GM12878 (cell line): ENCODE data around the gene SLX9. TPM values are rescaled to one million over a fixed set of nuclear protein-coding genes. Genes with fewer than 3 reads are reported as not detected.
A peak's percentile ranks its signal among the peaks of the same experiment; 100 is the strongest.

ENCODE experiments used
- ATAC-seq: fragments of 200-7000 bp; cut with Tn5 transposase; 3 replicates; pipeline ENCODE4 v1.9.1; 2020; ENCODE audit warnings: mild to moderate bottlenecking, moderate library complexity
- BruUV-seq: library from RNA; stranded (reverse); fragments of 400-500 nt; replicated peaks from 2 replicates; lab custom pipeline; 2021; lab: Mats Ljungman, UMichigan
- CTCF ChIA-PET: fragments of 300-600 bp; sonication (Branson Sonifier 250); formaldehyde crosslinking; extraction: SDS; loops from one replicate; lab custom pipeline; 2021; ENCODE audit warnings: inconsistent platforms; lab: Yijun Ruan, JAX
- POLR2A ChIA-PET: fragments of 350-600 bp; formaldehyde crosslinking; extraction: SDS; loops from one replicate; lab custom pipeline; 2021; ENCODE audit warnings: inconsistent platforms; lab: Charles Lee
- RAD21 ChIA-PET: fragments of 300-600 bp; sonication (Branson Sonifier 250); formaldehyde crosslinking; loops from one replicate; lab custom pipeline; 2023; ENCODE audit warnings: antibody characterized with exemption; ENCODE audit not compliant: unreplicated experiment; lab: Charles Lee
- SMC1A ChIA-PET: fragments of 300-600 bp; sonication (Branson Sonifier 250); formaldehyde crosslinking; loops from one replicate; lab custom pipeline; 2023; ENCODE audit not compliant: unreplicated experiment, uncharacterized antibody; lab: Charles Lee
- DNase-seq: peaks from one replicate; pipeline ENCODE4 v3.0.0-alpha.2; 2011; ENCODE audit warnings: low read depth, low spot score
- FAIRE-seq: peaks from 3 replicates; lab custom pipeline; 2011; peaks lifted over from hg19 to GRCh38; lab: Jason Lieb, UNC
- H2AFZ ChIP-seq: 2 replicates; pipeline ENCODE4 v1.6.0; 2011; ENCODE audit warnings: low read depth, low read length, control low read depth; ENCODE audit not compliant: control insufficient read depth
- H3K27ac ChIP-seq: 2 replicates; pipeline ENCODE4 v1.5.1; 2011; ENCODE audit warnings: control low read depth; ENCODE audit not compliant: control insufficient read depth, insufficient read depth
- H3K27me3 ChIP-seq, 2 experiments: replicated peaks in 1 of 2; 2 replicates each; pipeline versions ENCODE4 v1.6.0 to v1.6.1; 2011; ENCODE audit warnings: low read length in 1 of 2; ENCODE audit not compliant: control insufficient read depth in 2 of 2, insufficient read depth in 2 of 2
- H3K36me3 ChIP-seq, 2 experiments: 2 replicates each; pipeline ENCODE4 v1.5.1; 2011; ENCODE audit warnings: low read length in 1 of 2; ENCODE audit not compliant: control insufficient read depth in 2 of 2, insufficient read depth in 2 of 2
- H3K4me1 ChIP-seq: 2 replicates; pipeline ENCODE4 v1.6.1; 2011; ENCODE audit warnings: mild to moderate bottlenecking, low read length, moderate library complexity, mixed read lengths; ENCODE audit not compliant: control insufficient read depth, insufficient read depth
- H3K4me2 ChIP-seq: 2 replicates; pipeline ENCODE4 v1.6.0; 2011; ENCODE audit warnings: control low read depth; ENCODE audit not compliant: control insufficient read depth, insufficient read depth
- H3K4me3 ChIP-seq: fragments of 200-600 bp; sonication (generic); 2 replicates; pipeline ENCODE4 v1.5.1; 2016
- H3K79me2 ChIP-seq: 2 replicates; pipeline ENCODE4 v1.6.0; 2011; ENCODE audit warnings: low read length; ENCODE audit not compliant: control insufficient read depth, insufficient read depth
- H3K9ac ChIP-seq: 2 replicates; pipeline ENCODE4 v1.8.0; 2011; ENCODE audit warnings: low read length, control low read depth, mixed read lengths; ENCODE audit not compliant: control insufficient read depth, insufficient read depth
- H3K9me3 ChIP-seq: replicated peaks from 3 replicates; pipeline ENCODE4 v1.5.1; 2011; ENCODE audit warnings: mild to moderate bottlenecking, low read length; ENCODE audit not compliant: control insufficient read depth, insufficient read depth
- H4K20me1 ChIP-seq: 2 replicates; pipeline ENCODE4 v1.6.0; 2011; ENCODE audit not compliant: control insufficient read depth, insufficient read depth
- FOS ChIP-seq: IDR thresholded peaks from 3 replicates; pipeline ENCODE4 v1.6.1; 2011; ENCODE audit warnings: borderline replicate concordance; ENCODE audit not compliant: insufficient read length; ENCODE audit errors: extremely low read depth
- IRF4 ChIP-seq: IDR thresholded peaks from 2 replicates; pipeline ENCODE4 v1.6.1; 2011; ENCODE audit warnings: low read depth, low read length
- POLR2A ChIP-seq: IDR thresholded peaks from 2 replicates; pipeline ENCODE4 v1.6.1; 2011; ENCODE audit warnings: low read depth, mild to moderate bottlenecking, low read length
- POLR2AphosphoS2 ChIP-seq: IDR thresholded peaks from 2 replicates; pipeline ENCODE4 v1.6.1; 2011; ENCODE audit warnings: low read depth, mild to moderate bottlenecking, low read length, improper control_type of control experiment, moderate library complexity
- SMAD5 ChIP-seq: IDR thresholded peaks from 2 replicates; pipeline ENCODE4 v1.6.1; 2016; ENCODE audit warnings: antibody characterized with exemption, low read depth
- SREBF2 ChIP-seq: IDR thresholded peaks from 2 replicates; pipeline ENCODE4 v1.6.1; 2012; ENCODE audit warnings: mild to moderate bottlenecking, low read length
- TAF1 ChIP-seq: IDR thresholded peaks from 2 replicates; pipeline ENCODE4 v1.6.1; 2011; ENCODE audit warnings: mild to moderate bottlenecking, low read depth, low read length, borderline replicate concordance
- ZNF217 ChIP-seq: fragments of 450-650 bp; IDR thresholded peaks from 2 replicates; pipeline ENCODE4 v1.6.1; 2017; ENCODE audit warnings: antibody characterized with exemption, mild to moderate bottlenecking
- ZNF274 ChIP-seq: IDR thresholded peaks from one replicate; pipeline ENCODE4 v1.8.0; 2011; ENCODE audit not compliant: insufficient read length, insufficient read depth
- WGBS: methylation state at CpG from one replicate; pipeline ENCODE4 v1.1.6; 2016; ENCODE audit warnings: low lambda C conversion rate; ENCODE audit not compliant: insufficient replicate concordance, insufficient coverage; ENCODE audit errors: missing lambda C conversion rate; 5-methylcytosine and 5-hydroxymethylcytosine counted together
- in situ Hi-C: fragments of 300-500 bp; cut with MboI; formaldehyde crosslinking; loops from 9 replicates; pipeline ENCODE4 v1.14.3; 2018; ENCODE audit warnings: mixed read lengths
- intact Hi-C: fragments of 100-400 bp; cut with micrococcal nuclease; formaldehyde crosslinking; loops from one replicate; pipeline ENCODE4 v1.14.2; 2022; ENCODE audit not compliant: unreplicated experiment
- polyA plus RNA-seq, 11 experiments: library from polyadenylated mRNA; depleted of rRNA in 4 of 11; unstranded in 6 of 11; stranded (reverse) in 5 of 11; fragments of >200 nt; fragmentation: Nextera tagmentation in 4 of 11; fragmentation: Illumina TruSeq in 1 of 11; extraction: Ambion mirVana in 4 of 11; extraction: Trizol in 1 of 11; gene quantifications; 1 replicate in 1 of 11; 2 replicates in 10 of 11; pipeline versions ENCODE4 v1.2.1 to v1.2.3, GENCODE V29; 2011 to 2016; ENCODE audit warnings: inconsistent platforms in 2 of 11, missing spikeins in 2 of 11, low read depth in 1 of 11
- total RNA-seq, 4 experiments: library from RNA; depleted of rRNA in 3 of 4; stranded (reverse); fragments of >200 nt in 3 of 4; fragmentation: Illumina TruSeq in 1 of 4; extraction: Trizol in 1 of 4; gene quantifications; 2 replicates each; pipeline versions ENCODE4 v1.2.1 to v1.2.3, GENCODE V29; 2013 to 2021
- TF ChIP-seq, protein P1 (sequence below): fragments of 450-650 bp; IDR thresholded peaks from 2 replicates; pipeline ENCODE4 v1.6.1; 2016; ENCODE audit warnings: mild to moderate bottlenecking, moderate library complexity, borderline replicate concordance

SLX9 gene
- total and polyA plus RNA-seq, 10 of the 15 experiments (the other 5 are each of a cell fraction or from before 2014, with no cell fraction given): 0.69 to 81.3 (median 33.9) TPM

DNA sequence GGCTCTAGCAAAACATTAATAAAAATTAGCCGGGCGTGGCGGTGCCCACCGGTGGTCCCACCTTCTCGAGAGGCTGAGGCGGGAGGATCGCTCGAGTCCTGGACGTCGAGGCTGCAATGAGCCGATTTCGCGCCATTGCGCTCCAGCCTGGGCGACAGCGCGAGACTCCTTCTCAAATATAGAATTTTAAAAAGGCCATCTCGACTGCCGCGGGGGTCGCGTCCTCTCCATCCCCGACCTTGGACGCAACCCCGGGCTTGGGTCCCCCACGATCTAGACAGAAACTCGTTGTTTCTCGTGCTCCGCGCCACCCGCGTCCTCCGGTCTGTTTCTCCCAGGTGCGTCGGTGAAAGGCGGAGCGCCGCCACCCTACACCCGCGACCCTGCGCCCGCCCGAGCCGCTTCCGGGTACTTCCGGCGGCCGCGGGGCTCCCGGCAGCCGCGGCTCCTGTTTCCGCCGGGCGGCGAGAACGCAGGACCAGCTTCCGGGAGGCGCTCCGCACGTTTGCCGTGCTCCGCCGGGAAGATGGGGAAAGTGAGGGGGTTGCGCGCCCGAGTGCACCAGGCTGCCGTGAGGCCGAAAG lies at the start of gene SLX9 (continued):
- TF ChIP-seq, protein P1, sequence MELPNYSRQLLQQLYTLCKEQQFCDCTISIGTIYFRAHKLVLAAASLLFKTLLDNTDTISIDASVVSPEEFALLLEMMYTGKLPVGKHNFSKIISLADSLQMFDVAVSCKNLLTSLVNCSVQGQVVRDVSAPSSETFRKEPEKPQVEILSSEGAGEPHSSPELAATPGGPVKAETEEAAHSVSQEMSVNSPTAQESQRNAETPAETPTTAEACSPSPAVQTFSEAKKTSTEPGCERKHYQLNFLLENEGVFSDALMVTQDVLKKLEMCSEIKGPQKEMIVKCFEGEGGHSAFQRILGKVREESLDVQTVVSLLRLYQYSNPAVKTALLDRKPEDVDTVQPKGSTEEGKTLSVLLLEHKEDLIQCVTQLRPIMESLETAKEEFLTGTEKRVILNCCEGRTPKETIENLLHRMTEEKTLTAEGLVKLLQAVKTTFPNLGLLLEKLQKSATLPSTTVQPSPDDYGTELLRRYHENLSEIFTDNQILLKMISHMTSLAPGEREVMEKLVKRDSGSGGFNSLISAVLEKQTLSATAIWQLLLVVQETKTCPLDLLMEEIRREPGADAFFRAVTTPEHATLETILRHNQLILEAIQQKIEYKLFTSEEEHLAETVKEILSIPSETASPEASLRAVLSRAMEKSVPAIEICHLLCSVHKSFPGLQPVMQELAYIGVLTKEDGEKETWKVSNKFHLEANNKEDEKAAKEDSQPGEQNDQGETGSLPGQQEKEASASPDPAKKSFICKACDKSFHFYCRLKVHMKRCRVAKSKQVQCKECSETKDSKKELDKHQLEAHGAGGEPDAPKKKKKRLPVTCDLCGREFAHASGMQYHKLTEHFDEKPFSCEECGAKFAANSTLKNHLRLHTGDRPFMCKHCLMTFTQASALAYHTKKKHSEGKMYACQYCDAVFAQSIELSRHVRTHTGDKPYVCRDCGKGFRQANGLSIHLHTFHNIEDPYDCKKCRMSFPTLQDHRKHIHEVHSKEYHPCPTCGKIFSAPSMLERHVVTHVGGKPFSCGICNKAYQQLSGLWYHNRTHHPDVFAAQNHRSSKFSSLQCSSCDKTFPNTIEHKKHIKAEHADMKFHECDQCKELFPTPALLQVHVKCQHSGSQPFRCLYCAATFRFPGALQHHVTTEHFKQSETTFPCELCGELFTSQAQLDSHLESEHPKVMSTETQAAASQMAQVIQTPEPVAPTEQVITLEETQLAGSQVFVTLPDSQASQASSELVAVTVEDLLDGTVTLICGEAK: peak; percentile 99
- TF ChIP-seq TAF1 (peak; percentile 94), ZNF274 (no peak), FOS (no peak), SMAD5 (no peak), POLR2A (peak; percentile 88), ZNF217 (no peak), IRF4 (0 out of 2 replicates have a peak, but pooled peaks have one; percentile 35)

DNA sequence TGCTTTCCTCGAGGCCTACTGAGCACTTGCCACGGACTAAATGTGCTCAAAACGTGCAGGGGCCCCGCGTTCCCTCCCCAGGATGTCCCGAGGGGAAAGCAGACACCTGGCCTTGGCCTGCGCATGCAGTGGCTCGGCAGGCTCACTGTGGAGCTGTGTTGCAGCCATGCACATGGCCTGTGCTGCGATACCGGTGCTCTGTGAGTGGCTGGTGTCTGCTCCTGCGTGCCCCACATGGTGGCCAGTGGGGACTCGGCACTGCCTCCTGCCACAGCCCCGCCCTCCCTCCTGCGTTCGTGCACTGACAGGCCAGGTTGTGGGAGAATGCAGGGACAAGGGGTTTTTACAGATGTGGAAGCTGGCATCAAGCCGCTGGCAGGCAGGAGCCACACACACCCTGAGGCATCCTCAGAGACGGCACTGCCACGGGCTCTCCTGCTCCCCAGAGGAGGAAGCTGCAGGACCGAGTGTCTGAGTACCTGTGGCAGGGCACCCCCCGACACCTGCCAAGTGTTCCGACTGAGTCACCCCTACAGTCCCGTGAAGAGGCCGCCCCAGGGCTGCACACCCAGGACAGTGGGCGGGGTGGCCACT lies 49.4 kb upstream of the SLX9 start:
- in situ Hi-C loops (no loop called here), intact Hi-C loops (no loop called here)
- WGBS: 83% methylated on average over 16 of the region's 24 CpGs
- H3K27ac ChIP-seq: no peak overlapping the region
- FAIRE-seq (no peak), ATAC-seq (no peak), DNase-seq (no peak)
- H3K36me3 ChIP-seq: peaks cover 0 to 3% of the 10 kb centered on the region in 2 experiments; a peak in 2 of 4 replicates
- no peak overlapping the region for H3K4me3 ChIP-seq
- no peak overlapping the region for H3K4me2 ChIP-seq
- no peaks in the 10 kb centered on the region for H4K20me1 ChIP-seq
- BruUV-seq: no TSS peak
- H3K9ac ChIP-seq: no peak overlapping the region
- peak; percentile 32; the same call in 1 of the 2 replicates for TF ChIP-seq POLR2AphosphoS2
- no peak for TF ChIP-seq SREBF2
- ChIA-PET RAD21 (no interaction called here), CTCF (interaction anchor here (1.1 to 1.5 kb wide), 2 partner anchors 42 to 91 kb away, joined by 3 read pairs; no protein-coding TSS in a partner anchor), SMC1A (no interaction called here), POLR2A (interaction anchor here (0.5 kb wide), 1 partner anchor 37 kb away, joined by 5 read pairs; no protein-coding TSS in a partner anchor)
- H3K27me3 ChIP-seq: no peaks in the 10 kb centered on the region
- no peak overlapping the region for H2AFZ ChIP-seq
- no peaks in the 10 kb centered on the region for H3K79me2 ChIP-seq
- no peaks in the 10 kb centered on the region for H3K4me1 ChIP-seq
- H3K9me3 ChIP-seq: no peaks in the 10 kb centered on the region
